UCSD-AML1 (cell line): ENCODE measurements around the gene ELK4.

Source experiments
- DNase-seq: peaks from one replicate; lab custom pipeline; 2025; ENCODE audit not compliant: unreplicated experiment; lab: John Stamatoyannopoulos, UW

The ELK4 gene

GRCh38 chr1:205584732-205585131, 47.1 kb downstream of the ELK4 start:
- DNase-seq, result no peak

- DNase-seq, result no peak
Observed at GRCh38 chr1:205583461-205584130, 48.2 kb downstream of the ELK4 start.

GRCh38 chr1:205582471-205583291, 49.1 kb downstream of the ELK4 start:
- peak; percentile 52 for DNase-seq

- no peak for DNase-seq
Observed at GRCh38 chr1:205582046-205582445, 49.8 kb downstream of the ELK4 start.

GRCh38 chr1:205581321-205581980, 50.4 kb downstream of the ELK4 start:
- DNase-seq, result no peak

- DNase-seq, result no peak
Observed at GRCh38 chr1:205580923-205581180, 51.0 kb downstream of the ELK4 start.

GRCh38 chr1:205580140-205580922, 51.5 kb downstream of the ELK4 start:
- DNase-seq, result no peak

- DNase-seq, result no peak
Observed at GRCh38 chr1:205579711-205580110, 52.1 kb downstream of the ELK4 start.

- DNase-seq, result no peak
Observed at GRCh38 chr1:205578780-205579571, 52.8 kb downstream of the ELK4 start.

GRCh38 chr1:205577874-205578658, 53.7 kb downstream of the ELK4 start:
- no peak for DNase-seq

GRCh38 chr1:205576805-205577761, 54.7 kb downstream of the ELK4 start:
- DNase-seq, result no peak

- no peak for DNase-seq
Observed at GRCh38 chr1:205576011-205576410, 55.8 kb downstream of the ELK4 start.

- DNase-seq, result no peak
Observed at GRCh38 chr1:205575294-205575885, 56.4 kb downstream of the ELK4 start.

GRCh38 chr1:205572421-205572820, 59.4 kb downstream of the ELK4 start:
- DNase-seq, result no peak

GRCh38 chr1:205571747-205572146, 60.1 kb downstream of the ELK4 start:
- DNase-seq, result no peak

- DNase-seq, result no peak
Observed at GRCh38 chr1:205570796-205571537, 60.8 kb downstream of the ELK4 start.

- DNase-seq, result no peak
Observed at GRCh38 chr1:205570173-205570501, 61.7 kb downstream of the ELK4 start.
